GM10847 (cell line): ENCODE measurements around the gene TNNC1.

Experiments
- POLR2A ChIP-seq: IDR thresholded peaks from 2 replicates; pipeline ENCODE4 v1.6.1; 2011; ENCODE audit not compliant: insufficient read length; ENCODE audit errors: extremely low read depth

Gene TNNC1

GRCh38 chr3:52454938-52455282 lies 1.1 kb upstream of the TNNC1 start:
- no peak for TF ChIP-seq POLR2A

GRCh38 chr3:52454250-52454937 lies 553 bp upstream of the TNNC1 start:
- TF ChIP-seq POLR2A = no peak

- TF ChIP-seq POLR2A = no peak
These were observed 1.1 kb downstream of the TNNC1 start for GRCh38 chr3:52452570-52453221.

GRCh38 chr3:52452126-52452525 lies 1.7 kb downstream of the TNNC1 start:
- no peak for TF ChIP-seq POLR2A

- TF ChIP-seq POLR2A = no peak
These were observed 2.4 kb downstream of the TNNC1 start for GRCh38 chr3:52451237-52452083.

- no peak for TF ChIP-seq POLR2A
These were observed 3.2 kb downstream of the TNNC1 start for GRCh38 chr3:52450489-52451236.

- TF ChIP-seq POLR2A = no peak
These were observed 6.1 kb downstream of the TNNC1 start for GRCh38 chr3:52447512-52448355.

GRCh38 chr3:52446631-52447511 lies 7.0 kb downstream of the TNNC1 start:
- no peak for TF ChIP-seq POLR2A

GRCh38 chr3:52446042-52446441 lies 7.8 kb downstream of the TNNC1 start:
- TF ChIP-seq POLR2A = no peak

GRCh38 chr3:52444860-52445793 lies 8.7 kb downstream of the TNNC1 start, which contains the start of gene SEMA3G:
Gene SEMA3G (minus strand): TSS chr3:52445103. CDS start chr3:52445027, 76 bp downstream.
- no peak for TF ChIP-seq POLR2A

GRCh38 chr3:52443791-52444687 lies 9.8 kb downstream of the TNNC1 start:
- TF ChIP-seq POLR2A = no peak

- TF ChIP-seq POLR2A = no peak
These were observed 10.6 kb downstream of the TNNC1 start for GRCh38 chr3:52443268-52443610.
